Ecto neural progenitor cell (in vitro differentiated cells): ENCODE results near the gene PDCD4.
A peak's percentile ranks its signal among the peaks of the same experiment; 100 is the strongest.
"Not testable (repeated sequence)": the region's sequence is repeated elsewhere in the genome, so short reads cannot be mapped to it uniquely, and the experiment has no call there.

Source experiments
- DNase-seq: peaks from one replicate; pipeline ENCODE4 v3.0.0-alpha.2; 2018; ENCODE audit warnings: low spot score

The PDCD4 gene

DNA sequence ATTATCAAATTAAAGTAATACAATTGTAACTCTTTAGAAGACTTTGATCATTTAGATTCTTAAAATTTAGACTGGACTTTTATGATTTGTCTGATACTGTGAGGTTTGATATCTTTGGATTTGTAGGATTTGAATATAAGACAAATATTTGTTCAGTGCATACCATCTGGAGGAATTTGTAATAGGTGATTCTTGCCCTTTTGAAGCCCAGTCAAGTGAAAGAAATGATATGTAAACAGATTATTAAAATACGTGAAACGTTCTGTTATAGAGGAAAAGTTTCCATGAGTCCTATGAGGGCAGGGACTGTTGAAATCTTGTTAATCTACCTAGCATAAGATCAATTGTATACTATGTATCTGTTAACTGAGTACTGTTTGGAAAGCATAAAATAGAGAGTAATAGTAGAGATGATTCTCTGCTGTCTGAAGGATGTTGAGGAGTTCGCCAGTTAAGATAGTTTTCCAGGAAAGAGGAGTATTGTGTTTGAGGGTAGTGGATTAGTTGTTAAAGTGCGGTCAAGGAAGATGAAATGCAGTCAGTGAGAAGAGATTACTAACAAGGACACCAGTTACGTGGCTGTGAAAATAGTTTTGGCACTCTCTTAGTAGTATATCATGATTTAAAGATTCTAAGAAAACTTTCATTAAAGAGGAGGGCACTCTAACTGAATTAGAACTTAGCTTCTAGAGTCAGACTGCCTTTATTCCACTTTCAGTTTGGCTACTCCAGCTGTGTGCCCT, 14.4 kb downstream of the PDCD4 start:
- no peak for DNase-seq

DNA sequence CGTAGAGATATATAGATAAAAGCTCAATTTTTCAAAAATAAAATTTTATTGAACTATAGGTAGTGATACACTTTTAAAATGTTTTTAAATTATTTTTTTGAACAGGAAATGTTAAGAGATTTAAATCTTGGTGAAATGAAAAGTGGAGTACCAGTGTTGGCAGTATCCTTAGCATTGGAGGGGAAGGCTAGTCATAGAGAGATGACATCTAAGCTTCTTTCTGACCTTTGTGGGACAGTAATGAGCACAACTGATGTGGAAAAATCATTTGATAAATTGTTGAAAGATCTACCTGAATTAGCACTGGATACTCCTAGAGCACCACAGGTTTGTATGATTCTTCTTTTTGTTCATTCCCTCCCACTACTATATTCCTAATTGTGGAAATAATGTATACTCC, 15.8 kb downstream of the PDCD4 start:
- DNase-seq = no peak

DNA sequence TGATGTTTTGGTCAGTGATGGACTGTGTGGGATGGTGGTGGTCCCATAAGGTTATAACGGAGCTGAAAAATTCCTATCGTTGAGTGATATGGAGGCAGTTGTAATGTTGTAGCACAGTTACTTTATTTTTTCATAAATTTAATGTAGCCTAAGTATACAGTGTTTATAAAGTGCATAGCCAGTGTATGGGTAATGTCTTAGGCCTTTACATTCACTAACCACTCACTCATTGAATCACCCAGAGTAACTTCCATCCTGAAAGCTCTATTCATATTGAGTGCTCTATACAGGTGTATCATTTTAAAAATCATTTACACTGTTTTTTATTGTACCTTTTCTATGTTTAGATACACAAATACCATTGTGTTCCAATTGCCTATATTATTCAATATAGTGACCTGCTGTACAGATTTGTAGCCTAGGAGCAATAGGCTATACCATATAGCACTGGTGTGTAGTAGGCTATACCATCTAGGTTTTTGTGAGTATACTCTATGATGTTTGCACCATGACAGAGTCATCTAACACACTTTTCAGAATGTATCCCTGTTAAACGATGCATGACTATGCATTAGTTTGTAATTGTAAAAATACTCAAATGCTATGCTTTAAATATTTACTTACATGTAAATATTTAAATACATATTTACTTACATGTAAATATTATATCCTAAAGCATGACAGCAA, 21.0 kb downstream of the PDCD4 start:
- no peak for DNase-seq

DNA sequence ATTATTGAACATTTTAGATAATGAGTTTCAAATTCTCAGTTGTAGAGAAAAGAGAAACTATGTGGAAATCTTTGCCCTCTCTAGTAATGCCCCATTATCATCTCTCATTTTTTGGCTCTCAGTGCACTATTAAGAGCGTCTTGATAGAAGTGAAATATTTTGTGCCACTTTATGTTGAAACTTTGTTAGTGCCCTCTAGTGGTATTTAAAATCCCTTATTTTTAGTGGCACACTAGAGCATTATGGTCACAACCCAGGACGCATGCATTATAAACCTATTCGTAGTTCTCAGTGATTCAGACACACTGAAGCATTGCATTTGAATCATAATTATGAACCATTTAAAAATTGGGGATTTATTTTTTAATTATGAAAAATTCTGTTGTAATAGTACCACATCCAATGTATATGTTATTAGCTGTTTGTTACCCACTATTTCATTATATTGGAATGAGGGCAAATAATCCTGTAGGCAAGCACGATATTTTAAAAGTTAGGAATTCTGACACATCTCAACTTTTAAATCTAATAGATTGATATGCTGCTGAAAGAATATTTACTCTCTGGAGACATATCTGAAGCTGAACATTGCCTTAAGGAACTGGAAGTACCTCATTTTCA, 21.9 kb downstream of the PDCD4 start:
- no peak for DNase-seq

DNA sequence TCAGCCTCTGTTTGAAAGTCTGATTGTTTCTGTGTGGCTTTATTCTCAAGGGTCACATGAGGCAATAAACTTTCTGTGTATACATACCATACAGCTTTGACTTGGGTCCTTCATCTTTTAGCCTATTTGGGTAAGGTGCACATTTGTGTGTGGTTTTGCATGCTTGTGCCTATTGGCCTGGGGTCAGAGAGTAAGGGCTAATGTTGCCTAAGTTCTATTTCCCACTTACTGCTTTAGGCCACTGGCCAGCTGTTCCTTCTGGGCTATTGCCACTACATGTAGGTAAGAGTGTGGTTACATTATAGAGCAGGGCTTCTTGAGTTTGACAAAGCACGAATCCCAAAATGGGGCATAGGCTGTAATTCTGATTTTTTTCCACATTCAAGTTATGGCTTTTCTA, 25.5 kb downstream of the PDCD4 start:
- DNase-seq = no peak

DNA sequence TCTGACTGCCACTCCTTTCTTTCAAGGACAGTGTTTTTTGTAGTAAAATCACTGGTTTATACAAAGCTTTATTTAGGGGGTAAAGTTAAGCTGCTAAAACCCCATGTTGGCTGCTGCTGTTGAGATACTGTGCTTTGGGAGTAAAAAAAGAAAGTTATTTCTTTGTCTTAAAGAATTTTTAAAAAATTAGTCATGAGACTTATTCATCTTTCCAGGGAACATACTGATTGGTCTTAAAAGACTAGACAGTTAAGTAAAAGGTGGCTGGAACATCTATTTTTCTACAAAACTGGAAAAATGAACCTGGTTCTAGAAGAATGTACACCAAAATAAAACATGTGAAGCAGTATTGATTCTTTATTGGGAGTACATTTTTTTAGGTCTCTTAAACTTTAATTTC, 26.7 kb downstream of the PDCD4 start:
- no peak for DNase-seq

DNA sequence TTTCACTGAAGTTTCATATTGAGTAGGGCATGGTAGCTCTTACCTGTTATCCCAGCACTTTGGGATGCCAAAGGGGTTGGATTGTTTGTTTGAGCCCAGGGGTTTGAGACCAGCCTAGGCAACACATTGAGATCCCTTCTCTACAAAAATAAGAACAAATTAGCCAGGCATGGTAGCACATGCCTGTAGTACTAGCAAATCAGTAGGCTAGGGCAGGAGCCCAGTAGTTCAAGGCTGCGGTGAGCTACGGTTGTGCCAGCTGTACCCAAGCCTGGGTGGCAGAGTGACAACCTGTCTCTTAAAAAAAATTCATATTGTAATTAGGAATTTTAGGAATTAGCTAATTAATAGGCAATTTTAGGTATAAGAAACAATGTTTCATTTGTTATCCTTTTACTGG, 29.3 kb downstream of the PDCD4 start:
- no peak for DNase-seq

DNA sequence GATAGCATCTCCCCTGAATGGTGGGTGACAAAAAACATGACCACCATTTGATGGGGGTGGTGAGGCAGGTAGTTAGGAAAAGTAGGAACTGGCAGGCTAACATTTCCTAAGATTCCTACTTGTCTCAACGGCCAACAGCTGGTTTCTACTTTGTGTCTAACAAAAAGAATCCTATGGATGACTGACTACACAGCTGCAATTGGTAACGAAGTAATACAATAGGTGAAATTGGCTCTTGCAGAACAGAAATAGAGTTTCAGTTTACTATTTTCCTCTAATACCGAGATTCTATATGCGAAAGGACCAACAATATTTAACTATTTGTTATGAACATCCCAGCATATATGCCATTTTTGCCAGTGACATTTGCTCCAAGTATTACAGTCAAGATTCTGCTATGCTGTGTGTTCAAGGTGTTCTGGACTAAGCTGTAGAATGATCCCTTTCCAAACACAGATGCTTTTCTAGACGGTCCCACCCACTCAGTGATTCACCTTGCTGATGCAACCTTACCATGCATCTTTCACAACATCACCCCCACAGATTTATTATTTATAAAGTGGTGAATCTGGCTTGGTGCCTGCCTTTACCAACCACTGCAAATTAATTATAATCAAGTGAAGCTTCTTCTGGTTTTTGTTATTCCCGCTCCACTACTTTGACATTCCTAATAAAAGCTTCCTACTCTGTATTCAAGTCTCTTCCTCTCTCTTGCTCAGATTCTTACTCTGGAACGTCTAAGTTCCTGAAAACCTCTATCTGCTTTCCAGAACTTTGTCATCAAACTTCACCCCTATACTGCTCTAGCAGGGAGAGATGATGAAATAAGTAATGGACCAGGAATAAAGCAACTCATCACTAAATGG, 30.5 kb downstream of the PDCD4 start:
- no peak for DNase-seq

DNA sequence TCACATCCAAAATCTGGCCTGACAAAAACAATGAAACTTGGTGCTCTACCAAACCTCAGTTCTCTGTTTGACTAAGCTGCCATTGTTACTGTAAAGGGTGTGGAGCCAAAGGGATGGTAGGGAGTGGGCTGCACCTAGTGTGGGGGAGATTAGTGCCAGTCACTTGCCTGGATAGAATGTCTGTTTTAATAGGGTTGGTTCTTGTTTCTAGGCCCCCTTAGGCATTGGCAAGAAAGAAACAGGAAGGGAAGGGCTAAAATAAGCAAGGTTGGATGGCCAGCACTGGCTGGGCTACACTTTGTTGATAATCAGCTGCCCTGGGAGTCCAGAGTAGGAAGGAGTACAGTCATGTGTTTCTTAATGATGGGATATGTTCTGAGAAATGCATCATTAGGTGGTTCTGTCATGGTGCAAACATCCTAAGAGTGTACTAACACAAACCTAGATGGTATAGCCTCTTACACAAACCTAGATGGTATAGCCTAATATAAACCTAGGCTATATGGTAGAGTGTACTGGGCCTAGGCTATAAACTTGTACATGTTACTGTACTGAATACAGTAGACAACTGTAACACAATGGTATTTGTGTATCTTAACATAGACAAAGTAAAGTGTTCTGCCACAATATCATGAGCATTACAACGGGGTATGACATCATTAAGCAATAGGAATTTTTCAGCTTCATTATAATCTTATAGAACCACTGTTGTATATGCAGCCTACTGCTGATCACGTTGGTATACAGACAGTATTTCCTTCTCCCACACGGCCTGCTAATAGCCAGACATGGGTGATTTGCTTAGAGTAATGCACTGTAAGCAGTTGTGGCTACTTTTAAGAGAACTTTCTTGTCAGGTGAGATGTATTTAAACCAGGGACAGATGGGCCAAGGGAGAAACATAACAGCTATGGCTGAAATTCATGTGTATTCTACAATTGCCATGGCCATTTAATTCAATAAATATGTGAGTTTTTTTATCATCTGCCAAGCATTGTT, 31.9 kb downstream of the PDCD4 start:
- no peak for DNase-seq

DNA sequence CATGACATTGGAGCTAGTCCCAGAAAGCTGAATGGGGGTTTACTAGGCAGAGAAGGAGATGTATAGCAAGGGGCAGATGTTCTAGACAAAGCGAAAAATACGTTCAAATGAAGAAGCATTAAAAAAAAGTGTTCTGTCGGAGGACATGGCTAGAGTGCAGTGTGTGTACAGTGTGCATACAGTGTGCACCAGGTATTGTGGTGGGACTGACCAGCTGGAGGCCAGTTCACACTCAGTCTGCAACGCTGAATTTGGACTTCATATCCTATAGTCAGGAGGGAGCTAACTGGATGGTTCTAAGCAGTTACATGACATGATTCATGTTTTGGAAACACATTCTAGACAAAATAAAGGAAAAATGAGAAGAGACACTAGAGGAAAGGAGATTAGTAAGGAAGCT, 38.4 kb downstream of the PDCD4 start:
- no peak for DNase-seq

DNA sequence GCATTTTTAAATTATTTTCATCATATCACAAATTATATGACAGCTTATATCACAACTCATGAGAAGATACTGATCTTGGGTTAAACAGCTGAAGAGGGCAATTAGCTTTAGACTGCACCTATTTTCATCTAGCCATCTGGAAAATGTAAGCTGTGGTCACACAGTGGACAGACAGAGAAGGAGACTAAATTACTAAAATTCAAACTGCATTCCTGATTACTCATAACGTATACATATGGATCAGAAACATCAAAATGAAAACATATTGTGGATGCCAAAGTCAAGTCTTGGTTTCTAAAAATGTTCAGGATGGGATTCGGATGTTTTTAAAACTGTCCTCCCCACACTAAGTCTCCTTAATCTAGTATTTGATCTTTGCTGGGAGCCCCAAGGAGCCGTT, 40.6 kb downstream of the PDCD4 start:
- no peak for DNase-seq

DNA sequence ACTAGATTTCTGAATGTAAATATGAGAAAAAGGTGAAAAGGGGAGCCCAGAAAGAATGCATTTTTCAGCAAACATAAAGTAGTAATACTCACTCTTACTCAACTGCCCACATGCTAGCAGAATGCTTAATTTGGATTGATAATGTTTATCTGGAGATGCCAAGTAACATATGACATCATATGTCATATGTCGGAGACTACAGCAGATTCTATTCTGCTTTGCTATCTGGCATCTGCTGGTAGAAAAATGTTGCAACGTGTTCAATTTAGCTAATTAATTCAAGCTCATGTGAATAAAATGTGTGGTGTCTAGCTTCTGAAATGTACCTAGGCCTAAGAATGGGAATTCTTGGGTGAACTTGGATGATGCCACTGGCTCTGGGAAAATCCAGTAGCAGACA, 42.7 kb downstream of the PDCD4 start:
- DNase-seq = no peak

DNA sequence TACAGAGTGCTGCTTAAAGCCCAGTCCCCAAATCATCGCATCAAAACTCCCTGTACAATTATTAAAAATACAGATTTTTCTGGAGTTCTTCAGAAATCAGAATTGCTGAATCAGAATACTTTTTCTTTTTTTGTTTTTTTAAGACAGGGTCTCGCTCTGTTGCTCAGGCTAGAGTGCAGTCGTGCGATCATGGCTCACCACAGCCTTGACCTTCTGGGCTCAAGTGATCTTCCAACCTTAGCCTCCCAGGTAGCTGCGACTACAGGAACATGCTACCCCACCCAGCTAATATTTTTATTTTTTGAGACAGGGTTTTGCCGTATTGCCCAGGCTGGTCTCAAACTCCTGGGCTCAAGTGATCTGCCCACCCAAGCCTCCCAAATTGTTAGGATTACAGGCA, 43.3 kb downstream of the PDCD4 start:
- no peak for DNase-seq

DNA sequence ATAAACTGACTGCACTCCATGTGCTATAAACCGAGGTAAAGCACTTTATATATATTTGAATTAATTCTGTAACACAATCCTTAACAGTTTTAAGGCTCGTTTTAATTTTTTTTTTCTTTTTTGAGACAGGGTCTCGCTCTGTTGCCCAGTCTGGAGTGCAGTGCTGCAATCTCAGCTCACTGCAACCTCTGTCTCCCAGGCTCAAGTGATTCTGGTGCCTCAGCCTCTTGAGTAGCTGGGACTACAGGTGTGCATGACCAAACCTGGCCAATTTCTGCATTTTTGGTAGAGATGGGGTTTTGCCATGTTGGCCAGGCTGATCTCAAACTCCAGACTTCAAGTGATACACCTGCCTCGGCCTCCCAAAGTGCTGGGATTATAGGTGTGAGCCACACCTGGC, 43.9 kb downstream of the PDCD4 start:
- not testable (repeated sequence) for DNase-seq

DNA sequence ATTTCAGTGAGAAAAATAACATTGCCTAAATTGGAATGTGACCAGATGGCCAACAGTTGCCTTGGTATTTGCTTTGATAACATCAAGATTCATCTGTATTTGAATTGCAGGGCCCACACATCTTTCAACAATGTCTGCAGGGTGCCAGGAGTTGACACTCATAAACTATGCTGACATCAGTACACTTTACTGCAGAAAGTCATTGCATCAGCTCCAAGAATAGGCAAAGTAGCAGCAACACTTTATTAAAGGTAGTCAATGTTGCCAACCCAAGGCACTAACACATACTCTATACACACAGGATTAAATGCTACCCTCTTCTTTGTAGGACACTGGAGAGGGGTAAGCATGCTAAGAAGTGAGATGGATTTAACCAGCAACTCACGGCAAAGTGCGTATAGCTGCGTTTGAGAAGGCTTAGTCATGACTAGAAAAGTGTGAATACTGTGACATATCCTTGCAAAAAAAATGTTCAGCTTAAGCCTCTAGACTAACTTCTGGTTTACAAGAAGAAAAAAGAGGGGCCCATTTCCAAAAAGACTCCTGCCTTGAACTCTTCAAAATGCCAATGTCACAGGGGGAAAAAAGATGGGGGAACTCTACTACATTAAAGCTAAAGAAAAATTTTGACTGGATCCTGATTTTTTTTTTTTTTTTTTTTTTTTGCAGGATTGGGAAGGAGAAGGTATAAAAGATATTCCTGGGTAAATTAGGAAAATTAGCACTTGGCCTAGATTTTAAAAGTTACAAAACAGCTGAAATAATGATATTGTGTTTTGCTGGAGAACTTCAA, 45.0 kb downstream of the PDCD4 start:
- DNase-seq = no peak

DNA sequence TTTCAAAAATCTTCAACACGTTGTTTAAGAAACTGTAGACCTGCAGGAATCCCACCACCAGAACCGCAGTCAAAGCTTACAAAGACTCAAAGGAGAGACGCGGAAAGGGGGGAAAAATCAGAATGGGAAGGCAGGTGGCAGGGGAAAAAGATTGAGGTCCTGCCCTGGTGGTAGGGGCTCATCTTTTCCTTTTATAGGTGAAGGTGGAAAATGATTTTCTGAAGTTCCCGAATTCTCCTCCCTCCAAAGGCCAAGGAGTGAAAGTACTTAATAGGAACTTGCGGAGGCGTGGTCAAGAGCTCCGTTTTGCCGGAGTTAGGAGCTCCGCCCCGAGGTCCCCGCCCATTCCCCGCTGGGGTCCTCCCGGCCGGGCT, 46.5 kb downstream of the PDCD4 start:
- DNase-seq = no peak

DNA sequence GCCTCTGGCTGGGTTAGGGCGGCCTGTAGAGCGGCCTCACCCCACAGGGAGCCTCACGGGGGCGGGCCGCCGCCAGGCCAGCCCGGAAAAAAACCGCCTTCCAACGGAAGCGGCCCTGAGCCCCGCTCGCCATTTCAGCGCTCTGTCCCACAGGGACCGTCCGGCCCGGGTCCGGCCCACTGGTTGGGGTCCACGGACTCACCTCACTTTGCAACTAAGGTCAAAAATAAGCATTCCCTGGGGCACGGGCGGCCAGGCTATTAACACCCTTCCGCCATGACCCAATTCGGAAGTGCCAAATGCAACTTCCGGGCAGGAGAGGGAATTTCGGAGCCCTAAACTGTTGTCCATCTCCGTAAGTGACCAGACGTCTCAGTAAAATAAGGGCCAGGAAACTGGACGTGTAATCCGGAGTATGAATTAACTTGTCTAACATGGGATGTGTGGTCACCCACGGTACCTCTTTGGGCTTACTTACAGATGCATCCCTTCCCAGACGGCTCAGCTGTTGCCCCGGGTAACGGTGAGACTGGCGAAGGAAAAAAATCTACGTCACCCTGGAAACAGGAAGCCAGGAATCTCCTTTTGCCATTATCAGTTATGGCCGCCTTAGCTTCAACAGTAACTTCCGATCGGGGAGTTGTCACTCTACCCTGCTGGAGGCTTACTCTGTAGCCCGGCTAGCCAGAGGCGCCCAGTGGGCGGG, 47.1 kb downstream of the PDCD4 start, which contains the start of gene BBIP1:
TSS of gene BBIP1 (minus strand) at position 538 of the 706 bp plus-strand sequence. CDS start 1,023 bp downstream, outside the sequence.
- peak; percentile 95 for DNase-seq

DNA sequence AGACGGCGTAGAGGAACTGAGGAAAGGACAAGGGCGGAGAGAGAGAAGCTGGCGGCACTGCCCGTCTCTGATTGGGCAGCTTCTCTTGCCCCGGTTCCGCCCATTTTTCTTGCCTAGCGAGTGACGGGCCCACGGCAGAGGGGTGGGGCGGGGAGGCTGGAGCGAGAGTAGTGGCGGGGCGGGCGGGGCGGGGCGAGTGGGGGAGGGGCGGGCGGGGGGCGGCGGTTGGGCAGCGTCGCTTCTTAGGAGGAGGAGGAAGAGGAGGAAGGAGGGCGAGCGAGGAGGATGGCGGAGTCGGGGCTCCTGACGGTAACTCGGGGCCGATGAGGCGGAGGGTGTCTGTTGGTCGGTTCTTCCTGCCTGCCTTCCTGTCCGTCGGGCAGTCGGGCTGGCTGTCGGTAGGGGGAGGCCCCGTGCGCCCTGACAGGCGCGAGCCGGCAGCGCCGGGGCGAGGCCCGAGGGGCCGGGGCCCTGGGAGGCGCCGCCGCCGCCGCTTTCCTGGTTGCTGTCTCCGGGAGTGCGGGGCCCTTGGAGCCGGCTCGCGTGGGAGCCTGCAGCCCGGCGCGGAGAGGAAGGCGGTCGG, 47.7 kb downstream of the PDCD4 start, which contains the start of gene SHOC2:
TSS of gene SHOC2 (plus strand) at position 256 of the 583 bp plus-strand sequence. CDS start 44,755 bp downstream, outside the sequence.
- DNase-seq = peak; percentile 98
